ENCODE results near the gene DEFB126. TPM values are rescaled to one million over a fixed set of nuclear protein-coding genes. Genes with fewer than 3 reads are reported as not detected.

The DEFB126 gene
- total RNA-seq, 1 donor from 2014 or later, result not detected

DNA sequence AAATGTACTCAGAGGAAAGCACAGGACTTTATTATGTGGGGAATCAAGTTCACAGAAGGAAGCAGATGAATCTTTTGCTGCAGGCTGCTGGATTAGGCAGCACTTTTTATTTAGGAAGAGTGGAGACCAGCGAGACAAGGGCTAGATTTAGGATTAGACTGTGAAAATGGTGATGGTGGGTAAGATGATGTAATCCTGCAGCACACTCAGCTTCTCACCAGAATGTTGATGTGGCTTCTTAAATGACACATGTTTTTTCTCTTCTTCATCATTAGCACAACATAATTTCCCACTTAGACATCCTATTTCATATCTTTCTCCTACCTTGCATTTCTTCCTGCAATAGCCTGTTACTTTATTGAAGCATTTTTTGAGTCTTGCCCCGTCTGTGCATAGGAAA is 45.3 kb downstream of the DEFB126 start:
- TF ChIP-seq, protein P1, sequence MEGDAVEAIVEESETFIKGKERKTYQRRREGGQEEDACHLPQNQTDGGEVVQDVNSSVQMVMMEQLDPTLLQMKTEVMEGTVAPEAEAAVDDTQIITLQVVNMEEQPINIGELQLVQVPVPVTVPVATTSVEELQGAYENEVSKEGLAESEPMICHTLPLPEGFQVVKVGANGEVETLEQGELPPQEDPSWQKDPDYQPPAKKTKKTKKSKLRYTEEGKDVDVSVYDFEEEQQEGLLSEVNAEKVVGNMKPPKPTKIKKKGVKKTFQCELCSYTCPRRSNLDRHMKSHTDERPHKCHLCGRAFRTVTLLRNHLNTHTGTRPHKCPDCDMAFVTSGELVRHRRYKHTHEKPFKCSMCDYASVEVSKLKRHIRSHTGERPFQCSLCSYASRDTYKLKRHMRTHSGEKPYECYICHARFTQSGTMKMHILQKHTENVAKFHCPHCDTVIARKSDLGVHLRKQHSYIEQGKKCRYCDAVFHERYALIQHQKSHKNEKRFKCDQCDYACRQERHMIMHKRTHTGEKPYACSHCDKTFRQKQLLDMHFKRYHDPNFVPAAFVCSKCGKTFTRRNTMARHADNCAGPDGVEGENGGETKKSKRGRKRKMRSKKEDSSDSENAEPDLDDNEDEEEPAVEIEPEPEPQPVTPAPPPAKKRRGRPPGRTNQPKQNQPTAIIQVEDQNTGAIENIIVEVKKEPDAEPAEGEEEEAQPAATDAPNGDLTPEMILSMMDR (IDR thresholded peaks at IDR 0.05; ENCODE audit: partially characterized antibody, unreplicated experiment), result no peak
- no peaks in the 10 kb centered on the region for H3K4me1 Mint-ChIP-seq (ENCODE audit: low read depth, unreplicated experiment)
- peaks cover 4% of the 10 kb centered on the region for H3K9me3 Mint-ChIP-seq (ENCODE audit: unreplicated experiment)
- DNase-seq, result no peak
- no peak overlapping the region for H3K4me3 Mint-ChIP-seq (ENCODE audit: unreplicated experiment)
- H3K27ac Mint-ChIP-seq (ENCODE audit: unreplicated experiment), result no peak overlapping the region
- peaks cover 10% of the 10 kb centered on the region for H3K36me3 Mint-ChIP-seq (ENCODE audit: unreplicated experiment)
- no peaks in the 10 kb centered on the region for H3K27me3 Mint-ChIP-seq (ENCODE audit: unreplicated experiment)

DNA sequence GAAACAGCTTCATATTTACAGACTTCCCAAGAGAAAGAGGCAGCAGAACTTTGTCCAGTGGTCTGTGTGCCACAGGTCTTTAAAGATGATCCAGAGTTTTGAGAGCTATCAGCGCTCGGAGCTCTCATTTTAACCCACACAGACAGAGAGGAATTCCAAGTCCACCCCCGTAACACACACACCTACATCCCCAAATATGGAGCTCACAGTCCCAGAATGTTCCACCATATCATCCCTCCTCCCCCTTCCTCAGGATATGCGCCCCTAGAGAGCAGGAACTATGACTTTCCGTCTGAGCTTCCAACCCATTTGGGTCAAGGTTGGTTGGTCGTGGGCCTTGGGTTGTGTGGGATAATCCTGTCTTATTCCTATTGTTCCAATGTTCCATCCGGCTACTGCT is 47.2 kb downstream of the DEFB126 start, which contains the start of gene DEFB128:
Gene DEFB128 (minus strand): TSS at position 101 of the 400 bp plus-strand sequence. CDS start 88 bp downstream, at position 13.
- DNase-seq, result no peak
- H3K27ac Mint-ChIP-seq (ENCODE audit: unreplicated experiment), result no peak within 1 kb of the TSS
- peaks cover 4% of the 10 kb centered on the region for H3K9me3 Mint-ChIP-seq (ENCODE audit: unreplicated experiment)
- no peak within 1 kb of the TSS for H3K4me3 Mint-ChIP-seq (ENCODE audit: unreplicated experiment)
- TF ChIP-seq, protein P1 (IDR thresholded peaks at IDR 0.05; ENCODE audit: partially characterized antibody, unreplicated experiment), result no peak
- H3K36me3 Mint-ChIP-seq (ENCODE audit: unreplicated experiment), result peaks cover 4% of the 10 kb centered on the region
- no peaks in the 10 kb centered on the region for H3K27me3 Mint-ChIP-seq (ENCODE audit: unreplicated experiment)
- H3K4me1 Mint-ChIP-seq (ENCODE audit: low read depth, unreplicated experiment), result no peaks in the 10 kb centered on the region

Other genes starting within 250 kb of the DEFB126 start
- gene DEFB125, start 54.9 kb upstream of the DEFB126 start, total RNA-seq (ENCODE audit: unreplicated experiment), result not detected
- gene DEFB127, start 14.9 kb downstream of the DEFB126 start, total RNA-seq (ENCODE audit: unreplicated experiment), result not detected
- gene DEFB128, start 47.1 kb downstream of the DEFB126 start, total RNA-seq (ENCODE audit: unreplicated experiment), result not detected
- gene DEFB129, start 84.7 kb downstream of the DEFB126 start, total RNA-seq (ENCODE audit: unreplicated experiment), result not detected
- gene DEFB132, start 115.1 kb downstream of the DEFB126 start, total RNA-seq (ENCODE audit: unreplicated experiment), result not detected
- 61.1 TPM for gene C20orf96, start 148.2 kb downstream of the DEFB126 start, total RNA-seq (ENCODE audit: unreplicated experiment)
- 15.3 TPM for gene ZCCHC3, start 155.0 kb downstream of the DEFB126 start, total RNA-seq (ENCODE audit: unreplicated experiment)
- gene SOX12, start 183.0 kb downstream of the DEFB126 start, total RNA-seq (ENCODE audit: unreplicated experiment), result 67.0 TPM
- 89.3 TPM for gene NRSN2, start 204.5 kb downstream of the DEFB126 start, total RNA-seq (ENCODE audit: unreplicated experiment)
- 29.3 TPM for gene TRIB3, start 238.2 kb downstream of the DEFB126 start, total RNA-seq (ENCODE audit: unreplicated experiment)

All from glutamatergic neuron (in vitro differentiated cells).